MM.1S (cell line): Measurements from ENCODE around the gene SCLY.

Experiments used
- DNase-seq: peaks from one replicate; pipeline ENCODE4 v3.0.0-alpha.2; 2015
- H2AFZ ChIP-seq: fragments of 300-600 bp; sonication (generic); 2 replicates; pipeline ENCODE4 v1.6.0; 2016; ENCODE audit warnings: antibody characterized with exemption, low read length
- H3F3A ChIP-seq: fragments of 300-600 bp; sonication (generic); 2 replicates; pipeline ENCODE4 v1.6.1; 2016; ENCODE audit warnings: mild to moderate bottlenecking, antibody characterized with exemption, low read length, moderate library complexity, mixed read lengths; ENCODE audit not compliant: insufficient read depth
- H3K27ac ChIP-seq: fragments of 300-600 bp; sonication (generic); 2 replicates; pipeline ENCODE4 v1.5.1; 2016; ENCODE audit warnings: mild to moderate bottlenecking, low read length
- H3K27me3 ChIP-seq: fragments of 300-600 bp; sonication (generic); replicated peaks from 2 replicates; pipeline ENCODE4 v1.6.0; 2016; ENCODE audit warnings: low read length; ENCODE audit not compliant: insufficient read depth
- H3K36me3 ChIP-seq: fragments of 300-600 bp; sonication (generic); replicated peaks from 2 replicates; pipeline ENCODE4 v1.6.1; 2016; ENCODE audit warnings: mild to moderate bottlenecking, low read length, mixed read lengths; ENCODE audit not compliant: insufficient read depth
- H3K4me1 ChIP-seq: fragments of 300-600 bp; sonication (generic); 2 replicates; pipeline ENCODE4 v1.6.1; 2016; ENCODE audit warnings: low read length, mixed read lengths
- H3K4me2 ChIP-seq: fragments of 300-600 bp; sonication (generic); 2 replicates; pipeline ENCODE4 v1.6.0; 2016; ENCODE audit warnings: low read depth, low read length
- H3K4me3 ChIP-seq: fragments of 300-600 bp; sonication (generic); 2 replicates; pipeline ENCODE4 v1.5.1; 2016; ENCODE audit warnings: low read length, mixed read lengths
- H3K79me2 ChIP-seq: fragments of 300-600 bp; sonication (generic); 2 replicates; pipeline ENCODE4 v1.6.1; 2016; ENCODE audit warnings: mixed run types, low read length, mixed read lengths
- H3K9ac ChIP-seq: fragments of 300-600 bp; sonication (generic); 2 replicates; pipeline ENCODE4 v1.6.1; 2016; ENCODE audit warnings: low read length, mixed read lengths
- H3K9me2 ChIP-seq: fragments of 300-600 bp; sonication (generic); replicated peaks from 2 replicates; pipeline ENCODE4 v1.6.1; 2016; ENCODE audit warnings: mild to moderate bottlenecking, low read length, mixed read lengths; ENCODE audit not compliant: insufficient read depth
- H3K9me3 ChIP-seq: fragments of 300-600 bp; sonication (generic); replicated peaks from 2 replicates; pipeline ENCODE4 v1.6.1; 2016; ENCODE audit warnings: mild to moderate bottlenecking, low read length, mixed read lengths; ENCODE audit not compliant: insufficient read depth
- H4K20me1 ChIP-seq: fragments of 300-600 bp; sonication (generic); 2 replicates; pipeline ENCODE4 v1.6.1; 2016; ENCODE audit warnings: mild to moderate bottlenecking, low read length, moderate library complexity, mixed read lengths; ENCODE audit not compliant: insufficient read depth
- EZH2 ChIP-seq: fragments of 300-600 bp; sonication (generic); optimal IDR thresholded peaks from 2 replicates; pipeline ENCODE3; 2017; ENCODE audit warnings: low read depth, mild to moderate bottlenecking, antibody characterized with exemption, low read length, mixed read lengths
- EZH2phosphoT487 ChIP-seq: fragments of 300-600 bp; sonication (generic); IDR thresholded peaks from 2 replicates; pipeline ENCODE4 v1.6.1; 2018; ENCODE audit warnings: antibody characterized with exemption, low read length
- TF ChIP-seq, protein P1 (sequence below): fragments of 300-600 bp; sonication (generic); IDR thresholded peaks from 2 replicates; pipeline ENCODE4 v1.5.1; 2016; ENCODE audit warnings: antibody characterized with exemption, low read length, mixed read lengths

Gene SCLY

GRCh38 chr2:238143239-238143951, 82.6 kb downstream of the SCLY start:
- Histone ChIP-seq H3K79me2 (no peaks in the 10 kb centered on the region), H3K4me2 (no peak overlapping the region), H2AFZ (no peak overlapping the region), H3K4me3 (no peak overlapping the region), H4K20me1 (no peaks in the 10 kb centered on the region), H3K9ac (no peak overlapping the region), H3K9me3 (no peaks in the 10 kb centered on the region), H3K27ac (no peak overlapping the region), H3K9me2 (no peaks in the 10 kb centered on the region), H3F3A (no peaks in the 10 kb centered on the region), H3K27me3 (no peaks in the 10 kb centered on the region), H3K36me3 (no peaks in the 10 kb centered on the region), H3K4me1 (no peaks in the 10 kb centered on the region)
- DNase-seq = no peak
- TF ChIP-seq, protein P1, sequence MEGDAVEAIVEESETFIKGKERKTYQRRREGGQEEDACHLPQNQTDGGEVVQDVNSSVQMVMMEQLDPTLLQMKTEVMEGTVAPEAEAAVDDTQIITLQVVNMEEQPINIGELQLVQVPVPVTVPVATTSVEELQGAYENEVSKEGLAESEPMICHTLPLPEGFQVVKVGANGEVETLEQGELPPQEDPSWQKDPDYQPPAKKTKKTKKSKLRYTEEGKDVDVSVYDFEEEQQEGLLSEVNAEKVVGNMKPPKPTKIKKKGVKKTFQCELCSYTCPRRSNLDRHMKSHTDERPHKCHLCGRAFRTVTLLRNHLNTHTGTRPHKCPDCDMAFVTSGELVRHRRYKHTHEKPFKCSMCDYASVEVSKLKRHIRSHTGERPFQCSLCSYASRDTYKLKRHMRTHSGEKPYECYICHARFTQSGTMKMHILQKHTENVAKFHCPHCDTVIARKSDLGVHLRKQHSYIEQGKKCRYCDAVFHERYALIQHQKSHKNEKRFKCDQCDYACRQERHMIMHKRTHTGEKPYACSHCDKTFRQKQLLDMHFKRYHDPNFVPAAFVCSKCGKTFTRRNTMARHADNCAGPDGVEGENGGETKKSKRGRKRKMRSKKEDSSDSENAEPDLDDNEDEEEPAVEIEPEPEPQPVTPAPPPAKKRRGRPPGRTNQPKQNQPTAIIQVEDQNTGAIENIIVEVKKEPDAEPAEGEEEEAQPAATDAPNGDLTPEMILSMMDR = no peak
- TF ChIP-seq EZH2 = no peak
- no peak for TF ChIP-seq EZH2phosphoT487

DNA sequence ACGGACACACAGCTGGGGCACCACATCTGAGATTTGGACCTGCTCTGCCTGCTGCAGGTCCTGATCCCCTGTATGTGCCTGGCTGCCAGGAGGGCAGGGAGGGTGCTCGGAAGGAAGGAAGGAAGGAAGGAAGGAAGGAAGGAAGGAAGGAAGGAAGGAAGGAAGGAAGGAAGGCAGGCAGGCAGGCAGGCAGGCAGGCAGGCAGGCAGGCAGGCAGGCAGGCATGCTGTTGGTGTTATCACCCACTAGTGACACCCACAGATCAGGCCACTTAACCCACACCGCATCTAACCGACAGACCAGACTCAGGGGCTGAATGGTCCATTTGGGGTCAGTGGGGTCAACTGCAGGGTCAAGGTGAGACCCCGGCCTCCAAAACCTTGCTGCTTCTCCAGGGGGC, 83.5 kb downstream of the SCLY start:
- Histone ChIP-seq H3K9ac (no peak overlapping the region), H4K20me1 (no peaks in the 10 kb centered on the region), H3K4me2 (no peak overlapping the region), H3K9me3 (no peaks in the 10 kb centered on the region), H3K79me2 (no peaks in the 10 kb centered on the region), H3K4me1 (no peaks in the 10 kb centered on the region), H3K27me3 (no peaks in the 10 kb centered on the region), H3K9me2 (no peaks in the 10 kb centered on the region), H3K27ac (no peak overlapping the region), H3K36me3 (no peaks in the 10 kb centered on the region), H2AFZ (no peak overlapping the region), H3K4me3 (no peak overlapping the region), H3F3A (no peaks in the 10 kb centered on the region)
- no peak for TF ChIP-seq EZH2phosphoT487
- DNase-seq = no peak

DNA sequence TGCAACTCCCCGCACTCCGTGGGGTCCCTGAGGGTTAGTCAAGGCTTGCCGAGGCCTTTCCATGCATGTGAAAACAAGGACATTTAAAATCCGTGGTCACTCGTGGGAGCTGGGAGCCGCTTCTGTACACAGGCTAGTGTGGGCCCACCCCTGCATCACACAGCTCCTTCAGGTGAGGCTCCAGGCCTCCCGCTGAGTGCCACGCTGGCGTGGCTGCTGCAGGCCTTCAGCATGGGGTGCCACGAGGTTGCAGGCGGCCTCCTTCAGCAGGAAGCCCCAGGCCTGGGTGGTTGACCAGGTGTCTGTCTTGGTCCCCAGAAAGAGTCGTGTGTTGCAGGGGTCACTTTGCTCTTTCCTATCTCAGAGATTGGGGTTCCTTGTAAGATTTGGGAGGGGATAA, 84.2 kb downstream of the SCLY start:
- H3K36me3 ChIP-seq = no peaks in the 10 kb centered on the region
- H3K79me2 ChIP-seq = no peaks in the 10 kb centered on the region
- no peaks in the 10 kb centered on the region for H3K9me2 ChIP-seq
- H3K27ac ChIP-seq = no peak overlapping the region
- no peaks in the 10 kb centered on the region for H4K20me1 ChIP-seq
- no peak for TF ChIP-seq EZH2
- TF ChIP-seq EZH2phosphoT487 = no peak
- TF ChIP-seq, protein P1 = no peak
- no peaks in the 10 kb centered on the region for H3K9me3 ChIP-seq
- no peaks in the 10 kb centered on the region for H3F3A ChIP-seq
- no peak overlapping the region for H3K4me3 ChIP-seq
- H3K4me1 ChIP-seq = no peaks in the 10 kb centered on the region
- no peak overlapping the region for H3K4me2 ChIP-seq
- H2AFZ ChIP-seq = no peak overlapping the region
- DNase-seq = no peak
- no peaks in the 10 kb centered on the region for H3K27me3 ChIP-seq
- H3K9ac ChIP-seq = no peak overlapping the region

DNA sequence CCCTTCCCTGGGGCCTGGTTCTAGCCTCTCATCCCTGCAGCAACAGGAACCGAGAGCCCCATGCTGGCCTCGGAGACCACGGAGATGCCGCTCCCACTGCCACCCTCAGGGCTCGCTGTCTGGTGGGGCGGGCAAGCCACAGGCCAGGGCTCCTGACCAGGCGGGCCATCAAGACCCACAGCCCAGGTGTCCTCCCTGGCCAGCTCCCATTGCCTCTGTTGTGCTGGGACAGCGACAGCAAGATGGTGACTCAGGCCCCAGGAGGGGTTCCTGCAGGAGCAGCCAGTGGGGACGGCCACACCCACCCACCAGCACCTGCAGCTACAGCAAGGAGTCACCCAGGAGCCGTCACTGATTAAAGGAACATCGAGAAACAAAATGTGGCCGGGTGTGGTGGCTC, 85.0 kb downstream of the SCLY start:
- no peaks in the 10 kb centered on the region for H3F3A ChIP-seq
- H3K9ac ChIP-seq = no peak overlapping the region
- H3K9me3 ChIP-seq = no peaks in the 10 kb centered on the region
- TF ChIP-seq EZH2phosphoT487 = no peak
- TF ChIP-seq EZH2 = no peak
- TF ChIP-seq, protein P1 = no peak
- H3K27me3 ChIP-seq = no peaks in the 10 kb centered on the region
- no peak overlapping the region for H3K4me2 ChIP-seq
- H3K36me3 ChIP-seq = no peaks in the 10 kb centered on the region
- no peak for DNase-seq
- H3K9me2 ChIP-seq = no peaks in the 10 kb centered on the region
- no peaks in the 10 kb centered on the region for H3K79me2 ChIP-seq
- no peak overlapping the region for H3K4me3 ChIP-seq
- no peak overlapping the region for H2AFZ ChIP-seq
- H4K20me1 ChIP-seq = no peaks in the 10 kb centered on the region
- H3K4me1 ChIP-seq = no peaks in the 10 kb centered on the region
- H3K27ac ChIP-seq = no peak overlapping the region
